GM12891 (cell line): ENCODE results near the gene NECTIN1.

Source experiments
- POLR2A ChIP-seq: IDR thresholded peaks from 2 replicates; pipeline ENCODE4 v1.6.1; 2011; ENCODE audit warnings: low read depth, low read length, control low read depth
- POLR2AphosphoS5 ChIP-seq: IDR thresholded peaks from 2 replicates; pipeline ENCODE4 v1.6.1; 2011; ENCODE audit warnings: low read depth, low read length, control low read depth
- SPI1 ChIP-seq: IDR thresholded peaks from 2 replicates; pipeline ENCODE4 v1.6.1; 2011; ENCODE audit warnings: low read depth, low read length, control low read depth
- TAF1 ChIP-seq: IDR thresholded peaks from 2 replicates; pipeline ENCODE4 v1.6.1; 2011; ENCODE audit warnings: low read depth, low read length, control low read depth

GRCh38 chr11:119727523-119728151 is 1.4 kb downstream of the NECTIN1 start:
- no peak for TF ChIP-seq SPI1
- TF ChIP-seq POLR2A: no peak
- TF ChIP-seq POLR2AphosphoS5: no peak
- TF ChIP-seq TAF1: no peak
